ENCODE data around the gene TCF3.

GRCh38 chr19:1591421-1592023, 60.9 kb downstream of the TCF3 start:
- TF ChIP-seq GATA2 (IDR thresholded peaks at IDR 0.05; ENCODE audit: low read depth, low read length) (no peak), GATA3 (IDR thresholded peaks at IDR 0.05; ENCODE audit: low read depth, low read length) (no peak)

All from SH-SY5Y (cell line).